SK-N-MC (cell line): ENCODE data around the gene CD96.

Source experiments
- DNase-seq: peaks from one replicate; pipeline ENCODE4 v3.0.0-alpha.2; 2011; ENCODE audit warnings: low read depth, low spot score
- H3K27ac ChIP-seq: fragments of 200-600 bp; sonication (generic); 2 replicates; pipeline ENCODE4 v1.5.1; 2016; ENCODE audit warnings: mixed run types
- H3K36me3 ChIP-seq: fragments of 200-600 bp; sonication (generic); 2 replicates; pipeline ENCODE4 v1.6.1; 2017; ENCODE audit warnings: antibody characterized with exemption, low read length, mixed read lengths; ENCODE audit not compliant: insufficient read depth
- H3K4me3 ChIP-seq: fragments of 200-600 bp; sonication (generic); 2 replicates; pipeline ENCODE4 v1.5.1; 2016
- H3K9ac ChIP-seq: fragments of 200-600 bp; sonication (generic); 2 replicates; pipeline ENCODE4 v1.8.0; 2017; ENCODE audit warnings: mixed run types, mixed read lengths; ENCODE audit not compliant: insufficient read length
- H3K9me3 ChIP-seq: fragments of 200-600 bp; sonication (generic); 2 replicates; pipeline ENCODE4 v1.6.1; 2017; ENCODE audit warnings: low read depth, mild to moderate bottlenecking, antibody characterized with exemption, low read length, moderate library complexity, mixed read lengths
- EZH2 ChIP-seq: fragments of 200-600 bp; sonication (generic); IDR thresholded peaks from one replicate; pipeline ENCODE4 v1.6.1; 2017; ENCODE audit warnings: antibody characterized with exemption
- FOXP2 ChIP-seq: optimal IDR thresholded peaks from 2 replicates; pipeline ENCODE3; 2011; ENCODE audit warnings: mild to moderate bottlenecking, moderate library complexity; ENCODE audit not compliant: insufficient read depth; ENCODE audit errors: extremely low read length, control extremely low read depth
- POLR2AphosphoS5 ChIP-seq: IDR thresholded peaks from 2 replicates; pipeline ENCODE4 v1.6.1; 2012; ENCODE audit warnings: mild to moderate bottlenecking, low read depth, low read length, borderline replicate concordance

Gene CD96, protein sequence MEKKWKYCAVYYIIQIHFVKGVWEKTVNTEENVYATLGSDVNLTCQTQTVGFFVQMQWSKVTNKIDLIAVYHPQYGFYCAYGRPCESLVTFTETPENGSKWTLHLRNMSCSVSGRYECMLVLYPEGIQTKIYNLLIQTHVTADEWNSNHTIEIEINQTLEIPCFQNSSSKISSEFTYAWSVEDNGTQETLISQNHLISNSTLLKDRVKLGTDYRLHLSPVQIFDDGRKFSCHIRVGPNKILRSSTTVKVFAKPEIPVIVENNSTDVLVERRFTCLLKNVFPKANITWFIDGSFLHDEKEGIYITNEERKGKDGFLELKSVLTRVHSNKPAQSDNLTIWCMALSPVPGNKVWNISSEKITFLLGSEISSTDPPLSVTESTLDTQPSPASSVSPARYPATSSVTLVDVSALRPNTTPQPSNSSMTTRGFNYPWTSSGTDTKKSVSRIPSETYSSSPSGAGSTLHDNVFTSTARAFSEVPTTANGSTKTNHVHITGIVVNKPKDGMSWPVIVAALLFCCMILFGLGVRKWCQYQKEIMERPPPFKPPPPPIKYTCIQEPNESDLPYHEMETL

DNA sequence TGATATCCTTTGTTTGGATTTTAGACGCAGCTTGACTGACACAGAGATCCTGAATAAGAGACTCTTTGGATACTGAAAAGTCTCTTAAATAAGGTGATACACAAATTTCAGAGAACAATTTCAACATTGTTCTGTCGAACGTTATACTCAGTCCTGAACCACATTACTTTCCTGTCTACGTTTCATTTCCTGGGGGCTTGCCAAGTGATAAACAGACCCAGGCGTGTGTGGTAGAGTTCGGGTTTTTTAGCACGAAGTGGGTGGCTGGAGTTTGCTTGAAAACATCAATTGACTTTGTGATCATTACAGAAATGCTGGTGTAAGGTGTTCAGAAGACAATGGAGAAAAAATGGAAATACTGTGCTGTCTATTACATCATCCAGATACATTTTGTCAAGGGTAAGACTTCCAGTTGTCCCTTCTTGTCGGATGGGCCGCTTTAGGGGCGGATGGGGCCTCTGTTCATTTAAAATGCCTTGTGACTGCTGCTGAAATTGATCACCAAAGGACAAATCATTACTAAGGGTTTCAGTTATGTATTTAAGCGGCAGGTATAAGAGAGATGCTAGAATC is at the start of gene CD96:
Gene CD96, plus strand, starts transcription at position 287 of the 573 bp plus-strand sequence. Its CDS starts 52 bp downstream, at position 339.
- Histone ChIP-seq H3K36me3 (no peaks in the 10 kb centered on the region), H3K9ac (no peak within 1 kb of the TSS), H3K4me3 (no peak within 1 kb of the TSS), H3K27ac (no peak within 1 kb of the TSS), H3K9me3 (no peaks in the 10 kb centered on the region)
- no peak for DNase-seq
- TF ChIP-seq EZH2 (no peak), POLR2AphosphoS5 (no peak)

DNA sequence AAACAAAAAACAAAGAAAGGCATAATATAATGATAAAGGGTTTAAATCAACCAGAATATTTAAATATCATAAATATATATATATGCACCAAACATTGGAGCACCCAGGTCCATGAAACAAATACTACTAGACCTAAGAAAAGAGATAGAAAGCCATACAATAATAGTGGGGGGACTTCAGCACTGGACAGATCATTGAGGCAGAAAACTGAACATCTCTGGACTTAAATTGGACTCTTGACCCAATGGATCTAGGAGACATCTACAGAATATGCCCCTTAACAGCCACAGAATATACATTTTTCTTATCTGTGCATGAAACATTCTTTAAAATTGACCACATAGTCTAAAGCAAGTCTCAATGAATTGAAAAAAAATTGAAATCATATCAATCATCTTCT is 48.7 kb upstream of the CD96 start:
- no peak overlapping the region for H3K9ac ChIP-seq
- DNase-seq: no peak
- H3K4me3 ChIP-seq: no peak overlapping the region
- no peak overlapping the region for H3K27ac ChIP-seq
- no peak for TF ChIP-seq FOXP2
- no peak for TF ChIP-seq POLR2AphosphoS5
- TF ChIP-seq EZH2: no peak
- no peaks in the 10 kb centered on the region for H3K36me3 ChIP-seq
- no peaks in the 10 kb centered on the region for H3K9me3 ChIP-seq

DNA sequence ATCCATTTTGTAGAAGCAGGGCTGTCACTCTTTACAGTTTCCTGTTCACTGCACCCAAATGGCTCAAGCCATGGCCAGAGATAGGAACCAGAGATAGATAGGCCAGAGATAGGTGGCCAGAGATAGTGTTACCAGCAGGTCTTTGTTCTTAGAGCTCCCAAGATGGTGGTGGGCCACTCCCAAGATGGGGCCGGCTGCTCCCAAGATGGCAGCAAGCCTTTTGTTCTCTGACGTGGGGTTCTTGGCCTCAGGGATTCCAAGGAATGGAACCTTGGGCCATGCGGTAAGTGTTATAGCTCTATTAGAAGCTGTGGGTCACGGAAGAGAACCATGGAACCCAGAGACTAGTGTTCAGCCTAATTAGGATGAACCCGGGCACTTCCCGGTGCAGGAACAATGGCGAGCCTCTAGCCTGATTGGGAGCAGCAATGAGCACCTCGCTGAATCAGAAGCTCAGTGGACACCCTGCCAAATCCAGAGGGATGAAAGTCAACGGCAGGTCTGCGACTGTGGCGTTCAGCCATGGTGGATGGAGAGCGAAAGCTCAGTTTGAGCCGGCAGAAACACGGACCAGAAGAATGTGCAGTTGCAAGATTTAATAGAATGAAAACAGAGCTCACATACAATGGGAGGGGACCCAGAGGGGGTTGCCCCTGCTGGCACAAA is 45.0 kb upstream of the CD96 start:
- H3K4me3 ChIP-seq: no peak overlapping the region
- DNase-seq: no peak
- no peak overlapping the region for H3K9ac ChIP-seq
- no peak overlapping the region for H3K27ac ChIP-seq
- no peaks in the 10 kb centered on the region for H3K36me3 ChIP-seq
- no peak for TF ChIP-seq POLR2AphosphoS5
- TF ChIP-seq FOXP2: no peak
- TF ChIP-seq EZH2: no peak
- H3K9me3 ChIP-seq: no peaks in the 10 kb centered on the region

DNA sequence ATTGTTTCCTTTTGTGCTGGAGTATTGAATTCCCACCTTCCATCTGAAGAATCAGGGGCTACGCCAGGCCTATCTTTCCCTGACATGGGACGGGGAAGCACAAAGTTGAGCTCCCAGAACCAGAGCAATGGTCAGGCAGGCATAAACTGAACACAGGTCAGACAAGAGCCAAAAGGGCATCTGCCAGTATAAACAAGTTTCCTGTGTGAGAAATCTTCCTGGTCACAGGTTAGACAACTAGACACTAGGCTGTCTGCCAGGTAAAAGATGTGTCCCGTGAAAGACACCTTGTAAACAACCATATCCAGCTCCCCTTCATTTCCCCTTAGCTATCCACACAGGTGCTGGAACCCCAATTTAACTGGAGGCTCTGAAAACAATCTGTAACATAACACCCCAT is 44.0 kb upstream of the CD96 start:
- TF ChIP-seq FOXP2 (no peak), POLR2AphosphoS5 (no peak), EZH2 (no peak)
- Histone ChIP-seq H3K4me3 (no peak overlapping the region), H3K27ac (no peak overlapping the region), H3K9ac (no peak overlapping the region), H3K9me3 (no peaks in the 10 kb centered on the region; the same call in 1 of the 2 replicates), H3K36me3 (no peaks in the 10 kb centered on the region)
- DNase-seq: no peak

DNA sequence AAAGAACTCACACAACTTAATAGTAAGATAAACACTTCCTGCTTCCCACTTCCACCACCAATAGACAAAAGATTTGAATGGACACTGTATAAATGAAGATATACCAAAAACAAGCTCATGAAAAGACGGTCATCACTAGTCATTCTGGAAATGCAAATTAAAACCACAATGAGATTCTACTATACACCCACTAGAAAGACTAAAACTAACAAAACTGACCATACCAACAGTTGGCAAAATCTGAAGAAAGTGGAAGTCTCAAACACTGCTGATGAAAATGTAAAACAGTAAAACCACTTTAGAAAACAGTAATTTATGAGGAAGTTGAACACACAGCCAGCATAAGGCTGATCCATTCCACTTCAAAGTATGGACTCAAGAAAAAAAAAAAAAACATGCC is 35.6 kb upstream of the CD96 start:
- no peak for TF ChIP-seq FOXP2
- TF ChIP-seq EZH2: no peak
- TF ChIP-seq POLR2AphosphoS5: no peak
- no peak overlapping the region for H3K27ac ChIP-seq
- H3K9me3 ChIP-seq: no peaks in the 10 kb centered on the region; the same call in 1 of the 2 replicates
- no peak for DNase-seq
- H3K9ac ChIP-seq: no peak overlapping the region
- no peaks in the 10 kb centered on the region for H3K36me3 ChIP-seq
- no peak overlapping the region for H3K4me3 ChIP-seq

- no peaks in the 10 kb centered on the region for H3K9me3 ChIP-seq
- no peak overlapping the region for H3K27ac ChIP-seq
- no peak overlapping the region for H3K9ac ChIP-seq
- H3K36me3 ChIP-seq: no peaks in the 10 kb centered on the region
- DNase-seq: no peak
- TF ChIP-seq FOXP2: no peak
- H3K4me3 ChIP-seq: no peak overlapping the region
Measured at GRCh38 chr3:111509308-111509707, 32.7 kb upstream of the CD96 start.

GRCh38 chr3:111517801-111518200 is 24.2 kb upstream of the CD96 start:
- no peak overlapping the region for H3K4me3 ChIP-seq
- TF ChIP-seq EZH2: no peak
- TF ChIP-seq FOXP2: no peak
- no peak for TF ChIP-seq POLR2AphosphoS5
- no peak overlapping the region for H3K9ac ChIP-seq
- no peak overlapping the region for H3K27ac ChIP-seq
- no peaks in the 10 kb centered on the region for H3K9me3 ChIP-seq
- H3K36me3 ChIP-seq: no peaks in the 10 kb centered on the region
- DNase-seq: no peak

GRCh38 chr3:111519178-111519855 is 22.7 kb upstream of the CD96 start:
- no peak overlapping the region for H3K4me3 ChIP-seq
- no peaks in the 10 kb centered on the region for H3K36me3 ChIP-seq
- no peak for DNase-seq
- no peaks in the 10 kb centered on the region for H3K9me3 ChIP-seq
- H3K27ac ChIP-seq: no peak overlapping the region
- H3K9ac ChIP-seq: no peak overlapping the region
- no peak for TF ChIP-seq EZH2
- no peak for TF ChIP-seq FOXP2
- no peak for TF ChIP-seq POLR2AphosphoS5
